Gastroesophageal sphincter (tissue), 3 donors: ENCODE data around the gene KIF16B.

Experiments
- EP300 ChIP-seq: sonication (generic); formaldehyde crosslinking; IDR thresholded peaks from one replicate; pipeline ENCODE4 v1.6.1; 2017; ENCODE audit warnings: antibody characterized with exemption, mild to moderate bottlenecking
- POLR2A ChIP-seq, 2 donors: fragments of 450-650 bp; IDR thresholded peaks; one replicate each; pipeline ENCODE4 v1.6.1; 2017; ENCODE audit warnings: antibody characterized with exemption in 2 of 2, mild to moderate bottlenecking in 2 of 2, moderate library complexity in 1 of 2
- POLR2AphosphoS5 ChIP-seq: sonication (generic); formaldehyde crosslinking; IDR thresholded peaks from one replicate; pipeline ENCODE4 v1.6.1; 2017; ENCODE audit warnings: antibody characterized with exemption
- TF ChIP-seq, protein P1 (sequence below), 4 experiments: fragments of 200-600 bp in 2 of 4; fragments of 450-650 bp in 2 of 4; sonication (generic) in 1 of 4; IDR thresholded peaks; one replicate each; pipeline ENCODE4 v1.5.1; 2017 to 2019; ENCODE audit warnings: antibody characterized with exemption in 4 of 4, mild to moderate bottlenecking in 2 of 4, moderate library complexity in 2 of 4

DNA sequence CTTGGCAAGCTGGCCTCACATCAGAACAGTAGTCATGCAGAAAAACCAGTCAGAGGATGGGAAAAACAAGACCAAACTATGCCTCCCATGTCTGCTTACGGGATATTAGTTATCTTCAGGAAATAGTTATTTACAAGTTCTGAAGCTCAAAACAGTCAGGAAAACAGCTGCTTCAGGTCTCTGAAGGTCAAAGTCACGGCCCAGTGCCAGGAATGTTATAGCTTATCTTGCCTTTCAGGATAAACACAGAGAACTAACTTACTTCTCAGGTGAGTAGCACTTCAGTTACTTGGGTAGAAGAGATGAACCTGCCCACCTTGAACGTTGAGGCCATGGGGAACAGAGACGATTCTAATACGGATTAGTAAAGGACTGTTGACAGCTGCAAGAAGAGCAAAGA is 310.7 kb downstream of the KIF16B start:
- TF ChIP-seq, protein P1, sequence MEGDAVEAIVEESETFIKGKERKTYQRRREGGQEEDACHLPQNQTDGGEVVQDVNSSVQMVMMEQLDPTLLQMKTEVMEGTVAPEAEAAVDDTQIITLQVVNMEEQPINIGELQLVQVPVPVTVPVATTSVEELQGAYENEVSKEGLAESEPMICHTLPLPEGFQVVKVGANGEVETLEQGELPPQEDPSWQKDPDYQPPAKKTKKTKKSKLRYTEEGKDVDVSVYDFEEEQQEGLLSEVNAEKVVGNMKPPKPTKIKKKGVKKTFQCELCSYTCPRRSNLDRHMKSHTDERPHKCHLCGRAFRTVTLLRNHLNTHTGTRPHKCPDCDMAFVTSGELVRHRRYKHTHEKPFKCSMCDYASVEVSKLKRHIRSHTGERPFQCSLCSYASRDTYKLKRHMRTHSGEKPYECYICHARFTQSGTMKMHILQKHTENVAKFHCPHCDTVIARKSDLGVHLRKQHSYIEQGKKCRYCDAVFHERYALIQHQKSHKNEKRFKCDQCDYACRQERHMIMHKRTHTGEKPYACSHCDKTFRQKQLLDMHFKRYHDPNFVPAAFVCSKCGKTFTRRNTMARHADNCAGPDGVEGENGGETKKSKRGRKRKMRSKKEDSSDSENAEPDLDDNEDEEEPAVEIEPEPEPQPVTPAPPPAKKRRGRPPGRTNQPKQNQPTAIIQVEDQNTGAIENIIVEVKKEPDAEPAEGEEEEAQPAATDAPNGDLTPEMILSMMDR (IDR thresholded peaks at IDR 0.05) = no peak
- no peak for TF ChIP-seq POLR2AphosphoS5
- no peak for TF ChIP-seq POLR2A (IDR thresholded peaks at IDR 0.05)
- no peak for TF ChIP-seq EP300
